ENCODE data around the gene C1orf198.

C1orf198 gene

DNA sequence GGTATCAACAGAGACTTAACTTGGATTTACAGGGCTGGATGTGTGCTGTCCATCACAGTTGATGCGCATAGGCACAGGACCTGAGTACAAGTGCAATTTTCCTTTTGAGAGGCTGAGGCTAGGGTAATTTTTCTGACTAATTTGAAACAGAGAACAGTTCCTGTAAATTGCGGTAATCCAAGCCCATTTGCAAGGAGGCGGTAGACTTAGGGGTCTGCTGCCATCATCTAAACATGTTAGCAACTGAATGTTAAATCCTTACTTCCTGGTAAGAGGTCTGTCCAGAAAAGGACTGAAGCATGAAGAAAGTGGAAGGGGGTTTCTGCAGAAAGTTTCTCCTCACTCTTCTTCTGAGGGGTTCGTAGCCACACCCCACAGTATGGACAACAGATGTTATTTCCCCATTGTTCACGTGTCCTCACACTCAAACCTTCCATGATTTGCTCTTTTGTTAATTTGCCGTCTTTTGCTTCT lies 23.7 kb upstream of the C1orf198 start:
- DNase-seq (ENCODE audit: low read depth in 2 of 2): no peak

DNA sequence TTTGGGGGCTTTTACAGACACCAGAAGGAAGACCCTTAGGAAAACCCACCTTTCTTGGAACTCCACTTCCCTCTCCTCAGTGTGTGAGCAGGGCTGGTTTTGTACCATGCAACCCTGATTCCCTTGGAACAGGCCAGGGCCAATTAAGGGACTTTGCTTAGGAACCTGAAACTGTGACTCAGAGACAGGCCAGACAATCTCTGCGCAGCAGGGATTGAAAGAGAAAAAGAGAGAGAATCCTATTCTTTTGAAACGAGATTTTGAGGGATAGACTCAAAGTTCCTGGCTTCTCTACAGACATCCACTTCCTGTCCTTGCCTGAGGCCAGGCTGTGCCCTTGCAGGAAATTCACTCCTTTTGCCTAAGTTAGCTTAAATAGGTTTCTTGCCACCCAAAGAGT lies 23.1 kb upstream of the C1orf198 start:
- no peak for DNase-seq (ENCODE audit: low read depth in 2 of 2)

DNA sequence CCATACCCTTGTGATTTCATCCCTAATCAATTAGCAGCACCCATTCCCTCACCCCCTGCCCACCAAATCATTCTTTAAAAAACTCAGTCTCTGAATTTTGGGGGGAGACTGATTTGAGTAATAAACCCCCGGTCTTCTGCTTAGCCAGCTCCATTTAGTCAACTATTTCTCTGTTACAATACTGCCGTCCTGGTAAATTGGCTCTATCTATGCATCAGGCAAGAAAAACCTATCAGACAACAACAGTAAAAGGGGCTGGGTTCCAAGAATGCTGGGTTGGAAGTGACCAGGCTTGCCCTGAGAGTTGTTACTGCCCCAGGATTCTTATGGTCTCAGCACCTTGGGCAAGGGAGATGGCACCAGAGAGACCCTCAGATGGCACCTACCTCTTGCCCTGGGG lies 16.3 kb upstream of the C1orf198 start:
- DNase-seq (ENCODE audit: low read depth in 2 of 2): no peak

DNA sequence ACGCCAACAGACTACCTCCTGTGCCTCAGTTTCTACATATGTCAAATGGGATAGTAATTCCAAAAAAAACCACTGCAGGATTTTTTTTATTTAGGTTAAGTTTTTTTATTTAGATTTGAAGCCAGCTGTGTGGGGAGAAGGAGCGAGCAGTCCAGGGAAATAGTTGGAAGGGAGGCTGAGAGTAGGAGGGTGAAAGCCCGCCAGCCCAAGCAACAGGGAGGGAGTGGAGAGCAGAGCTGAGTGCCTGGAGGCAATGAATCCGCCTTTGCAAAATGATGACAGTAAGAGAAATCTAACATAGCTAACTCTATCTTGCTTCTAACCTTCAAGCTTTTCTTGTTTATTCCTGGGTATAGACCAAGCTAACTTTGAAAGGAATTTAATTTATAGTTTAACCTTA lies 15.6 kb upstream of the C1orf198 start:
- no peak for DNase-seq (ENCODE audit: low read depth in 2 of 2)

DNA sequence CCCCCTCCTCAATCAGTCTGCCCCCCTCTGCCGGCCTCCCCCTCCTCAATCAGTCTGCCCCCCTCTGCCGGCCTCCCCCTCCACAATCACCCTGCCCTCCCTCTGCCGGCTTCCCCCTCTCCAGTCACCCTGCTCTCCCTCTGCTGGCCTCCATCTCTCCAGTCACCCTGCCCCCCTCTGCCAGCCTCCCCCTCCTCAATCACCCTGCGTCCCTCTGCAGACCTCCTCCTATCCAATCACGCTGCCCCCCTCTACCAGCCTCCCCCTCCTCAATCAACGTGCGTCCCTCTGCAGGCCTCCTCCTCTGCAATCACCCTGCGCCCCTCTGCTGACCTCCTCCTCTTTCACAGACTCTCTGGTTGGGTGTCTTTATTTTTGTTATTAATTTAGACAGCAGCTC lies 11.5 kb upstream of the C1orf198 start:
- no peak for DNase-seq (ENCODE audit: low read depth in 2 of 2)

DNA sequence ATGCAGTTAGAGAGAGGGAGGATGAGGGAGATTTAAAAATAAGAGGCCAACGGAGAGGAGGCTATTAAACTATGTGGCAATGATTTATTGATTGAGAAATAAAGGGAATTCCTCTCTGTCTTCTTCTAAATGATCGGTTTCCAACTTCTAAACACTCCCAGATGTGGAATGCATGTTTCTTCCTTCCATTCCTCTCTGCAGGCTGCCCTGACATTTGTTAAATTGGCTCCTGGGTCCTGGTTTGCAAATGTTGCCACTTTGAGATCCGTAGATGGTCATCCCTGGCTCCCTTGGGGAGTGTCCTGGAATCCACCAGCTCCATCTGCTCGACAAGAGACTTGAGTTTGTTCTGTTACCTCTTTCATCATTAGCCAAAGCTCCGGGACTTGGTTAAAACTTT lies 10.3 kb upstream of the C1orf198 start:
- DNase-seq (ENCODE audit: low read depth in 2 of 2): no peak

DNA sequence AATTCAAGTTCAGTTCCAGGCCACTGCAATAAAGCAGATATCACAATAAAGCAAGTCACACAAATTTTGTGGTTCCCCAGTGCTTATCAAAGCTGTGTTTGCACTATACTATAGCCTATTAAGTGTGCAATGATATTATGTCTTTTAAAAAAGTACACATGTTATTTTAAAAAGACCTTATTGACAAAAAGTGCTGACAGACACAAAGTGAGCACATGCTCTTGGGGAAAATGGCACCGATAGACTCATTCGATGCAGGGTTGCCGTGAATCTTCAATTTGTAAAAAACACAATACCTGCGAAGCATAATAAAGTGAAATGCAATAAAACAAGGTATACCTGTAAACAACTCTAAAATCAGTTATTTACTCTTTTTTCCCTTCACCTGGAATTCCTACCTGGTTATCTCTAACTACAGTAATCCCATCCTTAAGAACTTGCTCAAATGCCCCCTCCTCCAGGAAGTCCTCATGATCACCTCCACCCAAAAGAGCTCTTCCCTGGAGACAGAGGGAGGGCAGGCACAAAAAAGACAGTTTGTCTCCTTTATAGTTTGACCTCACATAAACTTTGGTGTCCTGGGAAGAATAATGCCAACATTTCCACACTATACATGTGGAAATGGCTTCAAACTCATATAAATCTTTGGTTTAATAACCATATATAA lies 9.7 kb upstream of the C1orf198 start:
- no peak for DNase-seq (ENCODE audit: low read depth in 2 of 2)

DNA sequence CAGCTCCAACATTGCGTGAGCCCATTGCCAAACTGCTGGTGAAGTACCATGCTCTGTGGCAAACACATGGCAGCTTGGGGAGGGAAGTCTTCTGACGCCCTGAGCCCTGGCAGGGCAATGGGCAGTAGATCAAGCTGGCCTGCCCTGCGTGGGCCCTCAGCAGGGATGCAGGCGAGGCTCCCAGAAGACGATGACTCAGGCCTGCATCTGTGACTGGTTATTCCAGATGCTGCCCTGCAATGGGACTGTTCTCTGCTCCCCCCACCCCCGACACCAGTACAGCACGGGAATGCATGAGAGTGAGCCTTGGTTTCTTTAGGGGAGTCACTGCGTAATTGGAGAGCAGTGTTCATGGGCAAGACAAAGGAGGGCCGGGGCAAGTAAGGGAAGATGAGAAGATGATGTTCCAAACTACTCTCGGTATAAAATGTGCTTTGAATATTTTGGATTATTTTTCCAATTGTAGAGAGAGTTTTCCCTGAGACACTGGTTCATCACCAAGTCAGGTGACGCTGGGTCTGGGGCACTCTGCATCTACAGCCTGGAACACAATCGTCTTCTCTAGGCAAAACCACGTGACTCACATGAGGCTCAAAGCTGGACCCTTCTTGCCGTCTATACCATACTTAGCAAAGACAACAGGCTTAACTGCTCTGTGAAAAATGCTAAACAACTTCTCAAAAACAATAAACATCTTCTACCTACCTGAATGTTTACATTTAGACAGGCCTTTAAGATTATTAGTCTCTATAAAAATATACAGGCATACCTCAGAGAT lies 9.0 kb upstream of the C1orf198 start:
- no peak for DNase-seq (ENCODE audit: low read depth in 2 of 2)

DNA sequence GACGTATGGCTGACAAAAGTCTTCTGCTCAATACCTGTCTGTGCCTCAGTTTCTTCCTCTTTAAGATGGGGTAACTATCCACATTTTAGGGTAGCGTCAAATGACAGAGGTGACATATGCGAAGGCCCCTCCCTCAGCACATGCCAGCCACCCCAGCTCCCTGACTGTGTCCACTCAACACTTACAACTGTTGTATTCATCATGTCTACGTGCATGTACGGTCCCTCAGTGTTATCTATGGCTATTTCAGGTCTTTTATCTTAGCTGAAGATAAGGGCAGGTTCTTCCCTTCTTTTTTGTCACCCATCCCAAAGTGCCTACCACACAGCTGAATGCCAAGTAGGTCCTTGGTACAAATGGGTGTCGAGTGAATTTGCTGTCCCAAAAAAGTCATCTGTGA lies 8.3 kb upstream of the C1orf198 start:
- no peak for DNase-seq (ENCODE audit: low read depth in 2 of 2)

DNA sequence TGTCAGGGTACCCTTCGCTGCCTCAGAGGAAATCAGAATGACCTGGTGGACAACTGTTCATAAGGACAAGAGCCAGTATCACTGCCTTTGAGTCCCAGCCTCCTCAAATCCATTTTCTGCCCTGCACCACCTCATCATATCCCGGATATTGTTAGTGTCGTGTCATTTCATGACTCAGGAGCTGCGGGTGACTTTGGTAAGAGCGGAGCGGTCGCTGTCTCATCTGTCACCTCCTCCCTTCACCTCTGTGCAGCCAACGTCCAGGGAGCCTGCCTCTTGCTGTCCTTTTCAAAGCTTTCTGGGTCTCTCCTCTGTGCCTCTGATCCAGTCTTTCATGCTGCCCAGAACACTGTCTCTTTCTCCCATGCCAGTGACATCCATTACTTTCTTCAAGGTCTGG lies 7.0 kb upstream of the C1orf198 start:
- no peak for DNase-seq (ENCODE audit: low read depth in 2 of 2)

DNA sequence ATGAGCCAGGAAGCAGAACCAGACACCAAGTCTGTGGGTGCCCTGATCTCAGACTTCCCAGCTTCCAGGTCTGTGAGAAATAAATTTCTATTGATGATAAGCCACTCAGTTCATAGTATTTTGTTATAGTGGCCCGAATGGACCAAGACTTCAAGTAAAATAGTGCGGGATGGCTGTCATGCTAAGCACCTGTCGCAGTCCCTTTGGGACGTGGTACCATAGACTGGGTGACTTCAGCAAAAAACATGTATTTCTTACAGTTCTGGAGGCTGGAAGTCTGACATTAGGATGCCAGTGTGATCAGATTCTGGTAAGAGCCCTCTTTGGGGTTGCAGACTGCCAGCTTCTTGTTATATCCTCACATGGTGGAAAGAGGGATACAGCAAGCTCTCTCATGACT lies 2.6 kb upstream of the C1orf198 start:
- DNase-seq (ENCODE audit: low read depth in 2 of 2): no peak

DNA sequence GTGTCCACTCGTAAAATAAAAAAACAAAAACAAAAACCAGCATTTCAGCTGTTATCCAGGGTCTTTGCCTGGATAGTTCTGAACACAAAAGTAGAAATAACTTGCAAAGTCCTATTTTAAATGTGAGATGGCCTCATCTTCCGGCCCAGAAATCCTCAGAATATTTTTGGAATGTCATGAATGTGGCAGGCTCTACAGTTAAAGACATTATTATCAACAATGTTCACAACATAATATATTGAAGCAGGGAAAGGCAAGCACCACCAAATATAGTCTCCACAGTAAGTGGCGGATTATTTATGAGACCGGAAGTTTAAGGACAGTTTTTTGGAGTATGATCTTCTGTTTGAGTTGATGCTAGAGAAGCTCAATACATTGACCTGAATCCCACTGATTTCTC lies 1.2 kb upstream of the C1orf198 start:
- DNase-seq (ENCODE audit: low read depth in 2 of 2): no peak

DNA sequence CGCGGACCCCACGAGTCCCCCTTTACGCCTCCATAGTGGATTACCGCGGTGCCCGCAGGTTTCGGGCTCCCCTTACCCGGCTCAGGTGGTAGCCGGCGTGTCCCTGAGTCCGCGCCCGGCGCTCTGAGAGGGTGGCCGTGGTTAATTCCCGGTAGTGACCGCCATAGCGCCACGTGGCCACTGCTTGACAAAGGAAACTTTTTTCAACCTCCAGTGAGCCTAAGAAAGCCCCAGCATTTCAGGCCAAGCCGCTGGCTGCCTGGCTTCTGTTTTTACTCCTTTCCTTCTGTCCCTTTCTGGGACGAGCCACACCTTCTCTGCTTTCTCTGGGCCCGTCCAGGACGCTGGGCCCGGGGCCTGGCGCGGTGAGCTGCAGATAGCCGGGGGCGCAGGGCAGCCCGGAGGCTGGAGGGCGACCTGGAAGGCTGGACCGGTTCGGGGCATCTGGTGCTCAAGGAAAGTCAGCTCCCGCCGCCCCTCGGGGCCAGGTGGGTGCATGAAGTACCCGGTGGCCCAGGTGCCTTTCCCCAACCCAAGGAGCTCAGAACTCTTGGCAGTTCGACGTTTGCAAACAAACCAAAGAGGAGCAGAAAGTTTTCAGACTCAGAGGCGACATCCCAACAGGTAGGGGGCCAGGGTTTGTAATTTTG lies 540 bp upstream of the C1orf198 start:
- DNase-seq (ENCODE audit: low read depth in 2 of 2): no peak

DNA sequence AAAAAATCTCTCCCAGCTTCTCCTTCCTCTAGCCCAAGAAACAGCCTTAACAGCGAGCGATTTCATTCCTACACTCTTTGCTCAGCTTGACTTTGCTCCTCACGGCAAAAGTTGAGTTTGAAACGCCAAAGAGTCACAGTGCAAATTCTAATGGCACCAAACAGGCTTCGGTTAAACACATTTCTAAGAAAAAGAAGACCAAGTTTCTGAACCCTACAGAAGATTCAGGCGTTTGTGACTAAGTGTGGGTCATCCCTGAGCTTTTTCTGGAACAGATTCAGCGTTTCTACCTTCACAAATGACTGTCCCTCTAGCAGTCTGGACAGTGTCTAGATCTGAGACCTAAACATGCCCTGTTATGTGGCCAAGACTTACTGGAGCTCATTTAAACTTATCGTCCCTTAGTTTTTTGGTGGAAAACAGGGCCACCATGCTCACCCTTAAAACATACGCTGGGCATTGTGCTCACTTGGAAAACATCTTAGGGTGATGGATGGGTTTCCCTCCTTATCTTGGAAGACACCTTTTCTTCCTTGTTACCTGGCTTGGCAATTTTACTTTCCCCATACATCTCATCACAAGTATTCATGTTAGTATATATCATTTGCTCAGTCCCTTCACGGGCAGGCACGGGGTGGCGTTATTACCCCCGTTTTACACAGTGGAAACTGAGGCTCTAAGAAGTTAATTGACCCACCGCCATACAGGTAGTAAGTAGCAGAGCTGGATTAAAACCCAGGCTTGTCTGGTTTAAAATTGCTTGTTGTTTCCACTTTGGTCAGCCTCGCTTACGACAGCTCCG lies 1.0 kb downstream of the C1orf198 start:
- no peak for DNase-seq (ENCODE audit: low read depth in 2 of 2)

DNA sequence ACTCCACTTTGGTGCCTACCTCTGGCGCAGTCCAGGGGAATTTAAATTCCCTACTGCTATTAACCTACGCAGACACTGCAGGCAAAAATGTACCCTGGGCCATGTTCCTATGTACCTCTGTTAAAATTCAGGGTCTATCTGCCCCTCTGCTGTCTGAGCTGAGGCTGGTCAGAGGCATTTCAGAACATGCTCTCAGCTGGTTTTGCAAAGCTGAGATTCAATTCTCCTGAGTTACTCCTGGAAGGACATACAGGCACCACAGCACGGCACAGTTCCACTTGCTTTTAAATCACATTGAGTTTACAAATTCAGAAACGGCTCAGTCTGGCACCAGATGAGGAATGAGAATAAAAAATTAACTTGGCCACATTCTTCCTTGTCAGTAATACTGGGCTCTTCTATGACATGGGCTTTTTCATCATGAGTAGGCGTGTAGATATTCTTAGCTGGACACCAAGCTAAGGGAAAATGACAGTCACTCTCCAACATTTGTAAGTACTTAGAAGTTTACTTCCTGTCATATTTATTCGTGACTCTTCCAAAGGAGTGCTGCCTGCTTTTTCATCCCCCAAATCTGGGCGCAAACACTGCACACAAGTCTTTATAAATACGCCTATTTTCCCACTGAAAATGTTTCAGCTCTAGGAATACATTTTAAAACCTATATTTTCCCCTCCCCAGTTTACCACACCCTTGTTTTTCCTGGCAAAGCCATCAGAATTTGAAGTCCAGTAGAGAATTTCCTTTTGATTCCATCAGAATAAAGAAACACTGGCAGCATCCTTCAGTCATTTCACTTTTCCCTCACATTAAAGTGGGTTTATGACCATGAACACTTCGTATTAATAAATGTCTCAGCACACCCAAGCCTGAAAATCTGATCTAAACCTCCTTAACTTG lies 1.9 kb downstream of the C1orf198 start:
- DNase-seq (ENCODE audit: low read depth in 2 of 2): no peak

DNA sequence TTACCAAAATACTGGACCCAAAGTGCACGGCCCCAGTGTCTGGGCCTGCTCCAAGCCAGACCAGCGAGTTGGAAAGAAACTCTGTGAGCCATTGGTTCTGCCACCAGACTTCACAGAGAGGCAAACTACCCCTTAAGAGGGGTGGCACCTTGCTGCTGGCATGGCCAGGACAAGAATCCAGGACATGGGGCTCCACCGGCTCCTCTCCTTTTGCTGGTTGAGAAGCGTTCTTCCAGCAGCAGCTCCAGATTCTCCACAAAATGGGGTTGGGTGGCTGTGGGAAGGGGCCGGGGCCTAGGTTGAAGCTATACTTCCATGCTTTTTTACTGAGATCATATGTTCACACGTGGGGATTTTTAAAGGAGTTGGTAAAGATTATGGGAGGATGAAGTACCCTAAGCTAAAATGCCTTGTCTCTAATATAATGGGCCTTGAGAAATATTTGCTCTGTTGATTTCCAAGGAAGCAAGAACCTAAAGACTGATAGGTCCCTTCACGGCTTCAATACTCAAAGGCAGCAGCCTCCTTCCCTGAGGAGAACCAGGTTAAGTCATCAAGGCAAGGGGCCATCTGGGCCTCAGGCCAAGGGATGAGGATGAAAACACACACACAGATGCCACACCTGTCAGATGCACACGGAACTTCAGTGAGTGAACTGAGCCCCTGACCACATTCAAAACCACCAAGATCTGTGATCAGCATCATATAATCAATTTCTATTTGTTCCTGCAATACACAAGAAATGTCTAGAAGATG lies 3.1 kb downstream of the C1orf198 start:
- no peak for DNase-seq (ENCODE audit: low read depth in 2 of 2)

DNA sequence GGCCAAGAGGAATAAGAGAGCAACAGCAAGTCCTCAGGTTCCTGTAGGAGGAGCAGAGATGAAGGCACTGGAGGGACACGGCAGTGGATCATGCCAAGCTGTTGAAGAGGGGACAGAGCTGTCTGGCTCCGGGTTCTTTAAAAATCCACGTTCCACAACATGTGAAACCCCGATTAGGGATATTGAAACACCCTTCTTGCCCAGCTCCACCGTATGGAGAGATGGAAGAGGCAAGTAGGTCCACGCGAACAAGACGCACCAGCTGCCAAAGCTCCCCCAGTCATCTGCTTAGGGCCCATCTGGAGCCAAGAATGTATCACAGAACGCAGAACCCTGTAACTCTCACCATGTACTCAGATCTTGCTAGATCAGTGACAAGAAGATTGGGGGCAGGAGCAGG lies 3.9 kb downstream of the C1orf198 start:
- no peak for DNase-seq (ENCODE audit: low read depth in 2 of 2)

DNA sequence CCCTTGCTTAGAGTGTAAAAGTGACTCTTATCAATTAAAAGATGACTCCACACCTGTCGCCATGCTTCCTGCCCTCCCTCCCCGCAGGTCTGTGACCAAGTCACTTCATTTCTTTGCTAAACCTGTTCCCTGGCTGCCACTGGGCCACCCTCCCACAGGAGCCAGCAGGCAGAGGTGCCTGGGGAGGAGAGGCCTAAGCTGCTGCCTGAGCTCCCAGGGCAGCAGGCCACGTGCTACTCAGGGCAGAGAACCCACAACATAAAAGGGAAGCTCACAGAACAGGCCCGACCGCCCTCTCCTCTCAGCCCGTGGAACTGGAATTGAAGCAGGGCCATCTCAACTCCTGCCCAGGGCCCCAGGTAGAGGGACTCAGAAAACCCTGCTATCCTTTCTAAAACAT lies 4.9 kb downstream of the C1orf198 start:
- DNase-seq (ENCODE audit: low read depth in 2 of 2): no peak

DNA sequence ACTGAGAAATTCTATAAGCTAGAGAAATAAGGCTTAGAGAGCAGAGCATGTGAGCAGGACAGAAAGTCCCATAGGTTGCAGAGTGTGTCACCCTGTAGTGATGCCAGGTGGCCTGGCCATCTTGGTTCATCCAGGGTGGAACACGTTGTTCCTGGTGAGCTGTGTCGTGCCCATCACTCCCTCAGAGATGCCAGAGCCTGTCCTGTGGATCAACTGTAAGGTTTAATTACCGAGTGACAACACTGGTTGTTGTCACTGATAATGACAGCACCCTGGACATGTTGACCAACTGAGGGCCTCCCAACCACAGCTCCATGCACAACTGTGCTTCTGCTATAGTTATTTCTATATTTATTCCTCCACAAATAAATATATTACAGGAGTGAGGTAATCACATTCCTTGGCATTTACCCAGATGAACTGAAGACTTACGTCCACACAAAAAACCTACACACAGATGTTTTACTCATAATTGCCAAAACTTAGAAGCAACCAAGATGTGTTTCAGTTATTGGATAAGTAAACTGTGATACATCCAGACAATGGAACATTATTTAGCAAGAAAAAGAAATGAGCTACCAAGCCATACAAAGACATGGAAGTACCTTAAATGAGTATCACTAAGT lies 6.2 kb downstream of the C1orf198 start:
- DNase-seq (ENCODE audit: low read depth in 2 of 2): no peak

DNA sequence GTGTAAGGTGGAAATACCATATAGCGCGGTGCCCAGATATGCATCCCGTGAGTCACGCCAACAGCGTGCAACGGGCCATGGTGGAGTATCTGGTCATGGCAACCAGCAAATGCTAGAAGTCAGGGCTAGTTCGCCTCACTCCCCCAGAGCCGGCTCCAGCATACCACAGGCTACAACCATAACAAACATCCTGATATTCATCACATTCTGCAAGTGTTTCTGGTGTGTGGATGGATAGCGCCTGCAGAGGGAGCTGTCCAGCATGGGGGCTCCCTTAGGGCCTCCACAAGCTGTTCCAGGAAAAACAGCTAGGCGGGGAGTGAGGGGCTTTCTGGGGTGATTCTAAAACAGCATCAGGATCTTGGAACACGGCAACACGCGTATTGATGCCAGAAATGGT lies 6.8 kb downstream of the C1orf198 start:
- no peak for DNase-seq (ENCODE audit: low read depth in 2 of 2)
